Lung (tissue), 12 donors: ENCODE measurements around the gene ZNF750. TPM values are rescaled to one million over a fixed set of nuclear protein-coding genes. Genes with fewer than 3 reads are reported as not detected.

ENCODE experiments used
- ATAC-seq: fragments of 200-7000 bp; cut with Tn5 transposase; one replicate; pipeline ENCODE4 v1.9.1; 2020; ENCODE audit warnings: moderate number of reproducible peaks; ENCODE audit not compliant: insufficient read depth, low FRiP score
- DNase-seq, 3 donors: peaks; one replicate each; pipeline ENCODE4 v3.0.0-alpha.2; 2013 to 2017
- H3K27ac ChIP-seq, 2 donors: one replicate each; pipeline ENCODE4 v1.5.1; 2013; ENCODE audit warnings: mild to moderate bottlenecking in 2 of 2, moderate library complexity in 2 of 2, control low read depth in 1 of 2, inconsistent platforms in 1 of 2, low read depth in 1 of 2, low read length in 1 of 2
- H3K27me3 ChIP-seq, 3 donors: one replicate each; pipeline ENCODE4 v1.5.1; 2013; ENCODE audit warnings: low read length in 2 of 3; ENCODE audit not compliant: control insufficient read depth in 3 of 3, insufficient read depth in 3 of 3
- H3K36me3 ChIP-seq, 4 donors: one replicate each; pipeline ENCODE4 v1.5.1; 2013; ENCODE audit warnings: low read length in 4 of 4, mild to moderate bottlenecking in 1 of 4, moderate library complexity in 1 of 4; ENCODE audit not compliant: control insufficient read depth in 4 of 4, insufficient read depth in 4 of 4
- H3K4me1 ChIP-seq, 5 donors: one replicate each; pipeline ENCODE4 v1.5.1; 2013; ENCODE audit warnings: low read length in 5 of 5, mild to moderate bottlenecking in 2 of 5, moderate library complexity in 1 of 5; ENCODE audit not compliant: control insufficient read depth in 5 of 5, insufficient read depth in 5 of 5
- H3K4me3 ChIP-seq: one replicate; pipeline ENCODE4 v1.5.1; 2013; ENCODE audit warnings: mild to moderate bottlenecking, control low read depth, moderate library complexity
- H3K9ac ChIP-seq, 2 donors: one replicate each; pipeline ENCODE4 v1.5.1; 2013; ENCODE audit warnings: low read length in 2 of 2, control low read depth in 1 of 2; ENCODE audit not compliant: insufficient read depth in 1 of 2
- H3K9me3 ChIP-seq, 4 donors: one replicate each; pipeline ENCODE4 v1.5.1; 2013; ENCODE audit warnings: low read length in 3 of 4, mild to moderate bottlenecking in 1 of 4, moderate library complexity in 1 of 4; ENCODE audit not compliant: control insufficient read depth in 4 of 4, insufficient read depth in 3 of 4
- WGBS, 2 donors: extraction: QIAGEN DNeasy Blood & Tissue Kit; methylation state at CpG; one replicate each; pipeline ENCODE4 v1.1.7; 2013; 5-methylcytosine and 5-hydroxymethylcytosine counted together
- polyA plus RNA-seq, 2 donors: library from polyadenylated mRNA; stranded (reverse); fragments of 200-250 nt; gene quantifications; one replicate each; pipeline ENCODE4 v1.2.1, GENCODE V29; 2013
- total RNA-seq, 2 donors: library from RNA; depleted of rRNA in 1 of 2; stranded (reverse); fragments of >200 nt in 1 of 2; gene quantifications; one replicate each; pipeline ENCODE4 v1.2.1, GENCODE V29; 2014 to 2021
- TF ChIP-seq, protein P1 (sequence below): IDR thresholded peaks from 2 replicates; pipeline ENCODE4 v1.5.1; 2012; ENCODE audit warnings: mild to moderate bottlenecking; ENCODE audit errors: control extremely low read depth, extremely low read depth
- donor health status: control.
- donor health status: control.
- donor health status: Bipolar disorder and iron deficiency.
- donor health status: healthy.
- donor health status: DM: yes; HTN: yes; CAD: no.

The ZNF750 gene
- total and polyA plus RNA-seq, 4 donors, result 1.3 to 4.4 (median 1.9) TPM

DNA sequence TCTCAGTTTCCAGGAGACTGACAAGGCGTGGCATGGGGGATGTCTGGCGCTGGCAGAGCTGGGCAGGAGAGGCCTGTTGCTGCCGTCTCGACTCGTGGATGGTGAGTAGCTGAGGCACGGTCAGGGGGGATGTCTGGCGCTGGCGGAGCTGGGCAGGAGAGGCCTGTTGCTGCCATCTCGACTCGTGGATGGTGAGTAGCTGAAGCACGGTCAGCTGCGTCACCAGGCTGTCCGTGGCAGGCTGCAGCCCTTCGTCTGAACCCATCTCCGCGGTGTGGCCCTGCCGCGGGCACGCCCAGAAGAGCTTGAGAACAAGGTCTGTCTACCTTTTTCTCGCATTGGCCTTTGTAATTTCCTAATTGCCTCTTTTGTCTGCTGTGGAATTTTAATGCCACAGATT lies 25.0 kb downstream of the ZNF750 start:
- H3K36me3 ChIP-seq, result peaks cover 0 to 33% (median 22%) of the 10 kb centered on the region in 4 donors
- 97 to 98% methylated on average over 20 of the region's 20 CpGs for WGBS, 2 donors
- no peaks in the 10 kb centered on the region for H3K9me3 ChIP-seq
- TF ChIP-seq, protein P1, sequence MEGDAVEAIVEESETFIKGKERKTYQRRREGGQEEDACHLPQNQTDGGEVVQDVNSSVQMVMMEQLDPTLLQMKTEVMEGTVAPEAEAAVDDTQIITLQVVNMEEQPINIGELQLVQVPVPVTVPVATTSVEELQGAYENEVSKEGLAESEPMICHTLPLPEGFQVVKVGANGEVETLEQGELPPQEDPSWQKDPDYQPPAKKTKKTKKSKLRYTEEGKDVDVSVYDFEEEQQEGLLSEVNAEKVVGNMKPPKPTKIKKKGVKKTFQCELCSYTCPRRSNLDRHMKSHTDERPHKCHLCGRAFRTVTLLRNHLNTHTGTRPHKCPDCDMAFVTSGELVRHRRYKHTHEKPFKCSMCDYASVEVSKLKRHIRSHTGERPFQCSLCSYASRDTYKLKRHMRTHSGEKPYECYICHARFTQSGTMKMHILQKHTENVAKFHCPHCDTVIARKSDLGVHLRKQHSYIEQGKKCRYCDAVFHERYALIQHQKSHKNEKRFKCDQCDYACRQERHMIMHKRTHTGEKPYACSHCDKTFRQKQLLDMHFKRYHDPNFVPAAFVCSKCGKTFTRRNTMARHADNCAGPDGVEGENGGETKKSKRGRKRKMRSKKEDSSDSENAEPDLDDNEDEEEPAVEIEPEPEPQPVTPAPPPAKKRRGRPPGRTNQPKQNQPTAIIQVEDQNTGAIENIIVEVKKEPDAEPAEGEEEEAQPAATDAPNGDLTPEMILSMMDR, result no peak
- H3K4me3 ChIP-seq, result no peak overlapping the region
- DNase-seq (no peak), ATAC-seq (no peak)
- H3K9ac ChIP-seq, result no peak overlapping the region
- peaks cover 0 to 3% (median 0%) of the 10 kb centered on the region in 5 donors for H3K4me1 ChIP-seq
- no peaks in the 10 kb centered on the region for H3K27me3 ChIP-seq
- H3K27ac ChIP-seq, result no peak overlapping the region

DNA sequence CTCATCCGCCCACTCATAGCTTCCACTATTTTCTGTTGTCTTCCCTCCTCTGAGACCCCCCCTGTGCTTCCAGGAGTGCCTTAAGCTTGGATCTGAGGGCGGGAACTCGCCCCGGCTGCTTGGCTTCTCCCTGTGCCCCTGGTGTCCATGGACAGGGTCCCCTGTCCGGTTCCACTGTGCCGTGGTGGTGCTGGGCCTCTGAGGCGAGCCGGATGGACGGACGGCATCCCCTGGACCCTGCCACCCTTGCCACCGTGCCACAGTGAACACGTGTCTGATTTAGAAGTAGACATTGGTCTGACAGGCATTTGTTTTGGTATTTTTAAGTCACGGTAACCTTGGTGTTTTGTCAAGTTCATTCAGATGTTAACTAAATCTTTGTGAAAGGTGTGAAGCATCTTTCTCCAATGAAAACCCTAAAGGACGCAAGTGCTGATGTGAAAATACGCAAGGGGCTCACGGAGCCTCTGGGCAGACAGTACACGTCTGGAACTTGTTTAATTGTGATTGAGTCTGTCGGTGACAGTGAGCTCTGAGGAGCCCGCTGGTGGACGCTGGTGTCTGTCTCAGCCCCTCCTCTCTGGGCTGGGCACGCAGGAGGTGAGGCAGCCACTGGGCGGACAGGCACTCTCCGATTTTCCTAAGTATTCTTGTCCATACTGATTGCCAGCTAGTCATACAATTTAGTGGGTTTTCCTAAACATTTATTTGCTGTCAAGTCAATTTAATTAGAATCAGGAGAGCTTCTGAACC lies 26.3 kb downstream of the ZNF750 start:
- ATAC-seq (no peak), DNase-seq (no peak)
- H3K36me3 ChIP-seq, result peaks cover 0 to 32% (median 16%) of the 10 kb centered on the region in 4 donors
- H3K27ac ChIP-seq, result no peak overlapping the region
- 94% methylated on average over 23 of the region's 23 CpGs for WGBS, 2 donors
- no peak overlapping the region for H3K4me3 ChIP-seq
- H3K9me3 ChIP-seq, result no peaks in the 10 kb centered on the region
- no peaks in the 10 kb centered on the region for H3K27me3 ChIP-seq
- TF ChIP-seq, protein P1, result no peak
- no peak overlapping the region for H3K9ac ChIP-seq
- peaks cover 0 to 3% (median 0%) of the 10 kb centered on the region in 5 donors for H3K4me1 ChIP-seq

DNA sequence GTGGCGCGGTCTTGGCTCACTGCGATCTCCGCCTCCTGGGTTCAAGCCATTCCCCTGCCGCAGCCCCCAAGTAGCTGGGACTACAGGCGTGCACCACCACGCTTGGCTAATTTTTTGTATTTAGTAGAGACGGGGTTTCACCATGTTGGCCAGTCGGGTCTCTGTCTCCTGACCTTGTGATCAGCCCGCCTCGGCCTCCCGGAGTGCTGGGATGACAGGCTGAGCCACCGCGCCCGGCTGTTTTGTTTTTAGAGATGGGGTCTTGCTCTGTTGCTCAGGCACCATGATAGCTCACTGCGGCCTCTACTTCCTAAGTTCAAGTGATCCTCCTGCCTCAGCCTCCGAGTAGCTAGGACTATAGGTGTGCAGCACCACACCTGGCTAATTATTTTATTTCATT lies 27.2 kb downstream of the ZNF750 start:
- H3K9me3 ChIP-seq, result no peaks in the 10 kb centered on the region
- H3K36me3 ChIP-seq, result peaks cover 0 to 29% (median 15%) of the 10 kb centered on the region in 4 donors
- TF ChIP-seq, protein P1, result no peak
- H3K9ac ChIP-seq, result no peak overlapping the region
- no peak overlapping the region for H3K4me3 ChIP-seq
- ATAC-seq (no peak), DNase-seq (no peak)
- peaks cover 0 to 3% (median 0%) of the 10 kb centered on the region in 5 donors for H3K4me1 ChIP-seq
- H3K27me3 ChIP-seq, result no peaks in the 10 kb centered on the region
- H3K27ac ChIP-seq, result no peak overlapping the region
- 96 to 100% methylated on average over 17 of the region's 17 CpGs for WGBS, 2 donors
